Activated CD4-positive, alpha-beta T cell treated with anti-CD3 and anti-CD28 coated beads, Interleukin-2, amount 50 U/mL, for 48 hours (primary cell): Measurements from ENCODE around the gene BBOX1.
"Not testable (repeated sequence)": the region's sequence is repeated elsewhere in the genome, so short reads cannot be mapped to it uniquely, and the experiment has no call there.

Source experiments
- DNase-seq, 2 experiments: peaks; one replicate each; pipeline ENCODE4 v3.0.0-alpha.2; 2020

The BBOX1 gene

DNA sequence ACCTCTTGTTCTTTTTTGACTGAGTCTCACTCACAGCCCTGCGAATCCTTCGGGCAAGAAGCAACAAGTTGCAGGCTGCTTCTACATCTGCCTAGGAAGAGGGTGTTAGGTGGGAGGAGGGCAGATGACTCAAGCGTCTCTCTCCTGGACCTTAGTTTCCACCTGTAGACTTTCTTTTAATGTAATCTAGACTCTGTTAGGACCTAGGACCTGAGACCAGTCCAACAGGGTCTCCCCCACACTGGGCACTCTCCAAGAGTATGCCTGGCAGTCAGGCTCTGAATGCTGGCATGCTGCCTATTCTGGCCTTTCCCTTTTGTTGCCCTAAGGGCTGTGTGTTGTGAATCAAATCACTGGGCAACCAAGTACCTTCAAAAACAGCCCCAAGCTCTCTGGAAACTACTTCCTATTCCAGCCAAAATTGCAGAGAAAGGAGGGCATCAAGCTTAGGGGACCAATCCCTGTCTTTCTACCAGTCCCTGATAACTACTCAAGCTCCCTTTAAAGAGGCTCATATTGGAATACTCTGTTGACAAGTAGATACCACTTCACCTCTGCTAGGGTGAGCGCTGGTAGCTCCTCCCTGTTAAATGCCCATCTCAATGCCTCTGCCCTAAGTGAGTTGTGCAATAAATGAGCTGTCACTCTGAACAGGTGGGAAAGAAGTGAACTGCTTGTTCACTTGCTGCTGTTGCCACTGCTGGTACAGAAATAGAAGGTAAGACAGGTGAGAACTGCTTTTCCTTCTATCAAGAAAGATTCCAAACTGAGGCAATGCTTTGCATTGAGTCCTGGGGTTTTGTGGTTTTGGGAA, at the start of gene BBOX1:
Gene BBOX1 (plus strand): TSS at position 514 of the 814 bp plus-strand sequence. CDS start 14,616 bp downstream, outside the sequence.
- no peak for DNase-seq

- DNase-seq, result no peak
These were observed 48.5 kb upstream of the BBOX1 start for GRCh38 chr11:26992031-26992541.

DNA sequence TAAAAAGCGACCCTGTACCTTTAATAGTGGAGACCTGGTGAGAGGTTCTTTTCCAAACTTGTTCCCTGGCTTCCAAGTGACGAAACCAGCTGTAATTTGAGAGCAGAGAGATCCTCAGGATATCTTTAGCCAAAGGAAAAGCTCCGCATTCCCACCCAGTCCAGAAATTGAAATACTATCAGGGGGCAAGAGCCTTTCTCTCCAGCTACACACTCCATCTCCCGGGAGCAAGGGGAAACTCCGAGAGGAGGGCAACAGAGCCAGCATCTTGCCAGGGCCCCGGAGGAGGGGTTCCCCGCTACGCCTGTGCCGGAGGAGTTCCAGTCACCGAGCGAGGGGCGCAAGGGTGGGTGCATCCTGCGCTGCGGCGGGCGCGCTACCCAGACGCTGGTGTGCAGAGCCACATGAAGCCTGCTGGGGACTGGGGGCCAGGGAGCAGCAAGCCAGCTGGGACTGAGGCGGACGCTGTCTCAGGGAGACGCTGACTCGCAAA, 46.6 kb upstream of the BBOX1 start, which contains the start of gene FIBIN:
Gene FIBIN (plus strand): TSS at position 148 of the 493 bp plus-strand sequence. CDS start 415 bp downstream, outside the sequence.
- no peak for DNase-seq

GRCh38 chr11:26994631-26995095, 46.0 kb upstream of the BBOX1 start:
- DNase-seq, result no peak

DNA sequence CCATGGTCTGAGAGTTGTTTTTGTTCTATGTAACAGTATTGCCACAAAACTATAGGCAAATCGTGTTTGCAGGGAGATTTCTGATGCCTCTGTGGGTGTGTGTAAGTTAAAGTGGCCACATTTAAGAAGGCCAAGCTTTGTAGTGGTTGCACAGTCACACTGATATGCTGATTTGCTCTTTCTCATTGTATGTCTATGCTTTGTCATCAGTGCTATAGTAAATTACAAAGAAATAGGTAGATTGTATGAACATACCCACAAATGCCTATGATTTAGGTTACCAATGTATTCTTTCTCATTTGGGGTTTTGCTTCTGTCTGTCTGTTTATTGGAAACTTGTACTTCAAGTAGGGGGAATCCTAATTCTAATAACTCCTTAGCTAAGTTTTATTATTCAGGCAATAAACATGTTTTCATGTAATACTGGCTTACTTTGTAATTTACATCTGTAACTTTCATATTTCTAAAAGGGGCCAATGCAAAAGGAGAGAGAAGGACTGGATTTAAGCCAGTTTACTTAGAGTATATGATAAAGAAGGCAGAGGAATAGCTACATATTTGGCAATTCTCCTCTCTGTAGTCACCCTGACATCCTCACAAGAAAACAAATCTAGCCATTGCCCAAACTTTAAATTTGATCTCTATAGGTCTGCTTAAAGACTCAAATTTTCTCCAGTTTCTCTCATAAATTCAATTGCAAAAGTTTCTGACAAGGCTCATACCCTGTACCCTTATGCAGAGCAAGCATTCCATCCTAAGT, 44.7 kb upstream of the BBOX1 start:
- no peak for DNase-seq

GRCh38 chr11:26997378-26997777, 43.2 kb upstream of the BBOX1 start:
- DNase-seq, result no peak

DNA sequence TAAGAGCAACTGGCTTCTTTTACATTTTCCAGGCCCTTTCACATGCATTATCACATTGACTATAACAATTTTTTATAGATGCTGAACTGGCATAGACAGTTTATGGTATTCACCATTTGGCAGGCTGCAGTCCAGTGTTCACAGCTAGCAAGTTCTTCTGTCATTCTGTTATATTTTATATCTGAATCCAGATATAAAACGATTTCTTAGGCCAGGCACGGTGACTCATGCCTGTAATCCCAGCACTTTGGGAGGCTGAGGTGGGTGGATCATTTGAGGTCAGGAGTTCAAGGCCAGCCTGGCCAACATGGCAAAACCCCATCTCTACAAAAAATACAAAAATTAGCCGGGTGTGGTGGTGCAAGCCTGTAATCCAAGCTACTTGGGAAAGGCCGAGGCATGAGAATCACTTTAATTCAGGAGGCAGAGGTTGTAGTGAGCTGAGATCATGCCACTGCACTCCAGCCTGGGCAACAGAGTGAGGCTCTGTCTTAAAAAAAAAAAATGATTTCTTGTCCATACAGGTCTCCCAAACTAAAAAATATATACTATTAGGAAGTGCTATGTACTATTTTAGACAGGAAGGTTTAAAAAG, 39.4 kb upstream of the BBOX1 start:
- DNase-seq, result not testable (repeated sequence)

DNA sequence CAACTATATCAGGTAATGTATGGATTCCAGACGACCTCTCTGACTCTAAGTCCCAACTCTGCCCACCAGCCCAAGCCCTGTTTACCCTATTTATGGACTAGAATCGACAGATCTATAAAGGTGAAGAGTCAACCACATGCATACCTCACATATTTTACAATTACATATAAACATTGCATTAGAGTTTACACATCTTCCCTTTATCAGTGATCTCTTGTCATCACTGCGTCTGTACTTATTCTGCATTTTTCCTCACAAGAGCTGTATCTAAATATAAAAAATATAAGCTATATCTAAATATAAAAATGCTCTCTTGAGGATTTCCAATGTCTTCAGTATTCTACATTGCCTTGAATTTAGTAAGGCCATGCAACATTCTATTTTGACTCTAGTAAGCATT, 38.2 kb upstream of the BBOX1 start:
- no peak for DNase-seq

- DNase-seq, result no peak
These were observed 37.8 kb upstream of the BBOX1 start for GRCh38 chr11:27002838-27003237.

- DNase-seq, result no peak
These were observed 36.5 kb upstream of the BBOX1 start for GRCh38 chr11:27004103-27004502.

GRCh38 chr11:27008811-27009535, 31.6 kb upstream of the BBOX1 start:
- DNase-seq, result no peak

GRCh38 chr11:27011560-27012233, 28.9 kb upstream of the BBOX1 start:
- no peak for DNase-seq

DNA sequence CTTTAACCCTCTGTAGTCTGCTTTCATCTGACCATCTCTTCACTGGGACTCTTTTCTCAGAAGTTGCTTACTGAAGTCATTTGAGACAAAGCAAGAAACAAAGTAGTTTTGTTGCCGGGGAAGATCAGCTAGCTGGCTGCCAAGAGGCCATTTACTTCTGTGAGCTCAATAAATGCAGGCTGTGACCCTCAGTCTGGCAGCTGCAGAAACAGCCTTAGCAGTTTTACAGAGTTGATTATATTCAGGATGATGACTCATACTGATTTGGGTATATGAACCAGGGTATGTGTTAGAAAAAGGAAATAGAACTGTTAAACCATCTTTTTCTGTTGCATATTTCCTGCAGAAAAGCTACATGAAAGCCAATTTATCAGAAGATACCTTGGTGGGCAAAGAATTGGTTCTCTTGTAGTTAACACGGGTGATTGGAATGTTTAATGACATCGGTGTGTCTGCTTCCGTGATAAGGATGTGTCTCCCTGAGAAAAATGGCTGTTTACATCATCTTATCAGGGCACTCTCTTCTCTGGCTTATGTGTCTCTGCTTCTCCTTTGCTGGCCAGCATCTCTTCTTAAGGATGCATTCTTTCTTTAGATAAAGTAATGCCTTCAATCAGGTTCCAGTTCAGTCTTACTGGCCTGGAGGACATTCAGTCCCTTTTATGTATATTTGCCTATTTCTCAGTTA, 28.2 kb upstream of the BBOX1 start:
- DNase-seq, result no peak

DNA sequence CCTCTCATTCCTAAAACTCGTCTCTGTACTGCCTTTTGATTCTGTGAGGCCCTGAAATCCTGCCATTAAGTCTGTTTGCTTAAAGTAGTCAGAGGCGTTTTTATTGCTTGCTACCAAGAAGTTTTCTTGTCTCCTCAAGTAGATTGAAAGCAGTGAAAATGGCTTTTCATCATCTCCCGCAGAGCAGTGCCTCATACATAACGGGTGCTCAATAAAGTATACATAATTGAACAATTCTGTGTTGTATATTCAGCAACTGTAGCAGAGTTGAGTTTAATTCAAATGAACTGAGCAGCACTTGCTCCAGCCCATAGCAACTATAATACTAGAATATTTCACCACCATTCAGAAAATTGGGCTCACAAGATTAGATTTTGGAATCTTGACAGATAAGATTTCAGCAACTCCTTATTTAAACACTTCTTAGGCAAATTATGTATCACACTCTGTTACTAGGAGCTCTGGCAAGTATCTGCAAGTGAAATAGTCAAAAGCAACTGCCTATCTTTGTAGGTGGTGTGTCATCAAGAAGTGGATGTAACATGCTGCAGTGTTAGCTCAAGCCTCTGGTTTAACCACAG, 26.7 kb upstream of the BBOX1 start:
- no peak for DNase-seq

DNA sequence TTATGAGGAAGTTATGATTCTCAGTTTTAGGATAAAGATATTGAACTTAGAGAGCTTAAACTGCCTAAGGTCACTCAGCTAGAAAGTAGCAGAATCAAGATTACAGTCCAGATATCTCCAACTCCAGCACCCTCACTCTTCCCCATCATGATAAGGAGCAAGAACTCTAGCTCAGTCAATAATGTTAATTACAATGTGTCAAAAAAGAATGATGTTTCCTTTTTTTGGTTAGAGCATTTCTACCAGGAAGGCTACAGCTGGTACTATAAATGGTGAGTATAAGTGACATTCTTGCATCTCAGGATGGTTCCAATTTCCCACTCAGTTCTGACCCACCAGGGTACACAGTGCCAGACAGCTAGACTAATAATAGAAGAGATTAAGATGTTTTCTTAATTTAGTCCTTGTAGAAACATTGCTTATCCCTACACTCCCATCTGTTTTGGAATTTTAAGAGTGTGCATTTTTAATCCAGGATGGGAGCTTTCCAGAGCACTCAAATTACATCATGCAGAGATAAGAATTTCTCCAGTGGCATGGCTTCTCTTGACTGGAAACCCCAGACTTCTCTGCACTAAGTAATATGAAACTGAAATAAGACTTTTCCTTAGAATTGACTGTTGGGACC, 21.6 kb upstream of the BBOX1 start:
- no peak for DNase-seq

GRCh38 chr11:27020751-27021150, 19.9 kb upstream of the BBOX1 start:
- DNase-seq, result no peak

GRCh38 chr11:27022659-27023251, 17.9 kb upstream of the BBOX1 start:
- no peak for DNase-seq

DNA sequence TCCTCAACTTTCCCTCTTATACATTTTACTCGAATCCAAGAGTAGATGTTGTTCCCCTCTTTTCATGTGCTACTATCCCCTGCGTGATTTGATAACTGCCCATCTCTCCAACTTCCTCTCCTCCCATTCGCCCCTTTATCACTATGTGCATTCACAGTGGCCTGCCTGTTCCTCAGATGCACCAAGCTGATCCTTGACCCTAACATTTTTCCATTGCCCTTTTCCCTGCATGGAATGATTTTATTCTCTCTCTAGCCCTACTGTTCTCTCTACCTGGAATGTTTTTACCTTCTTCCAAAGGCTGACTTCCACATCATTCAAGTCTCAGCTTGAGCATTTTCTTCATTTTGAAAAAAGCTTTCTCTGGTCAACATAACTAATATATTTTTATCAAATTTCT, 15.8 kb upstream of the BBOX1 start:
- no peak for DNase-seq

DNA sequence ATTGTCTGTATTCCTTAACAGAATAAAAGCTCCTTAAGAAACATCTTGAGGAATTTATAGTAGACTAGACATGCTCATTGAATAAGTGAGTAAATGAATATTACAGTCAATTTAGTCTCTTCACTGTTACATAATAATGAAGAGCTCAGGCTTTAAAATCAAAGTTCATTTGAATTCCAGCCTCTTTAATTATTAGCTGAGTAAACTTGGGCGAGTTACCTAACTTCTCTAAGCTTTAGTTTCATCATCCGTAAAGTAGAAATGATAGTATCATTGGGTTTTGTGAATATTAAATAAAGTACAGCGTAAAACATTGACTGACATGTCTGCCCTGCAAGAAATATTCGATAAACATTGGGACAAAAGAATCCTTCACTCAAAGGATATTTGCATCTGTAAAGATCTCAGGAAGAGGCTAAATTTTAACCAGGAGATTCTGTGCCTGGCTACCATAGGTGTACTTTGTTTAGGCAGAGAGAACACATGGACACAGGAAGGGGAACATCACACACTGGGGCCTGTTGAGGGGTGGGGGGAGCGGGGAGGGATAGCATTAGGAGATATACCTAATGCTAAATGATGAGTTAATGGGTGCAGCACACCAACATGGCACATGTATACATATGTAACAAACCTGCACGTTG, 15.2 kb upstream of the BBOX1 start:
- DNase-seq, result no peak
